COLO668 (cell line): ENCODE data around the gene WSCD1.
A peak's percentile ranks its signal among the peaks of the same experiment; 100 is the strongest.

Experiments
- DNase-seq: peaks from one replicate; lab custom pipeline; 2025; ENCODE audit not compliant: unreplicated experiment; lab: John Stamatoyannopoulos, UW

The WSCD1 gene

GRCh38 chr17:6059406-6059805 is 10.8 kb upstream of the WSCD1 start:
- DNase-seq, result no peak

GRCh38 chr17:6061290-6061689 is 8.9 kb upstream of the WSCD1 start:
- no peak for DNase-seq

GRCh38 chr17:6064868-6065267 is 5.3 kb upstream of the WSCD1 start:
- DNase-seq, result no peak

GRCh38 chr17:6065351-6065750 is 4.8 kb upstream of the WSCD1 start:
- no peak for DNase-seq

- DNase-seq, result no peak
Observed at GRCh38 chr17:6066183-6066948, 3.8 kb upstream of the WSCD1 start.

- no peak for DNase-seq
Observed at GRCh38 chr17:6067060-6067459, 3.1 kb upstream of the WSCD1 start.

GRCh38 chr17:6070430-6070912 is 292 bp downstream of the WSCD1 start:
- peak; percentile 3 for DNase-seq

GRCh38 chr17:6070913-6071511 is 833 bp downstream of the WSCD1 start:
- no peak for DNase-seq

GRCh38 chr17:6071528-6072065 is 1.4 kb downstream of the WSCD1 start:
- no peak for DNase-seq

GRCh38 chr17:6072157-6072556 is 2.0 kb downstream of the WSCD1 start:
- no peak for DNase-seq

- no peak for DNase-seq
Observed at GRCh38 chr17:6072611-6073010, 2.4 kb downstream of the WSCD1 start.

GRCh38 chr17:6073620-6074019 is 3.4 kb downstream of the WSCD1 start:
- DNase-seq, result no peak

- DNase-seq, result no peak
Observed at GRCh38 chr17:6075050-6075449, 4.9 kb downstream of the WSCD1 start.

GRCh38 chr17:6075845-6076244 is 5.7 kb downstream of the WSCD1 start:
- no peak for DNase-seq

- DNase-seq, result no peak
Observed at GRCh38 chr17:6077752-6078151, 7.6 kb downstream of the WSCD1 start.

GRCh38 chr17:6078458-6078871 is 8.3 kb downstream of the WSCD1 start:
- no peak for DNase-seq

- DNase-seq, result no peak
Observed at GRCh38 chr17:6079155-6079888, 9.1 kb downstream of the WSCD1 start.

- no peak for DNase-seq
Observed at GRCh38 chr17:6079960-6080359, 9.8 kb downstream of the WSCD1 start.

- DNase-seq, result no peak
Observed at GRCh38 chr17:6080711-6081430, 10.7 kb downstream of the WSCD1 start.

- no peak for DNase-seq
Observed at GRCh38 chr17:6082335-6082734, 12.2 kb downstream of the WSCD1 start.
